T-helper 2 cell treated with Interferon-gamma antibody and Interleukin-4, amounts not matched to agents 5 μg/mL and 100 μg/mL, for 36 hours (primary cell): ENCODE measurements around the gene ZIC5.

Experiments
- DNase-seq: peaks from one replicate; pipeline ENCODE4 v3.0.0; 2021; ENCODE audit warnings: low spot score
- H3K27ac Mint-ChIP-seq: one replicate; pipeline ENCODE4 v1.8.0; 2021; ENCODE audit warnings: mild to moderate bottlenecking, mixed read lengths
- H3K27me3 Mint-ChIP-seq: one replicate; pipeline ENCODE4 v1.8.0; 2021; ENCODE audit warnings: low read depth, mixed read lengths
- H3K36me3 Mint-ChIP-seq: one replicate; pipeline ENCODE4 v1.8.0; 2021; ENCODE audit warnings: low read depth, mixed read lengths
- H3K4me1 Mint-ChIP-seq: one replicate; pipeline ENCODE4 v1.8.0; 2021; ENCODE audit warnings: low read depth, mixed read lengths
- H3K4me3 Mint-ChIP-seq: one replicate; pipeline ENCODE4 v1.8.0; 2022; ENCODE audit warnings: mild to moderate bottlenecking, moderate library complexity, mixed read lengths
- H3K9me3 Mint-ChIP-seq: one replicate; pipeline ENCODE4 v1.8.0; 2021; ENCODE audit warnings: mixed read lengths

Gene ZIC5

DNA sequence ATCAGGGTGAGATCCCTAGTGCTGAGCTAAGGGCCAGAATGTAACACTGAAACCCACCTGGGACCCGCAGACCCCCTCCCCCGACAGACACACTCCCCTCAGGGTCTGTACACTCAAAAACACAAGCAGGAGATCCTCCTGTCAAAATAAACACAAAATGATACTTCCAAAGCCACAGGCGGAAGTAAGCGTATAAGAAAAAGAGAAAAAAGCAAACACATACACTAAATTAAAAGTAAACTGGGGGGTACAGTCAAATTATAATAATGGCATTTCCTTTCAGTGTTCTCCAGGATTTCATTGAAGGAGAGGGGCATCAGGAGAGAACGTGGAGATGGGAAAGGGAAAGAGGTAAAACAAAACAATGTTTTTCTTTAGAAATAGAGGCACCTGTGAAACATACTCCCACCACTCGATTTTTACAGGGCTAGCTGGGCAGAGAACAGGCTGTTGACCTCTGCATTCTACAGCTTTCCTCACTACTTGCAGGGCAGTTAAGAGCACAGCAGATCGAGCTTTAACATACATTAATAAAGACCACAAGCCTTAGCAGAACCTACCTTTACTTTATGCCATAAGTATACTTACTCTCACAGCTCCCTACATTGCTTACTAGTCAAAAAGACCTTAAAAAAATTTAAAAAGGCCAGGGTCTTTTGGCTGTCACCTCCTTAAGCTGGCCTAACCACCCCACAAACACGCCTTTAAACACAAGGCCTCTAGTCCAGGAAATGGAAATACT, 5.3 kb downstream of the ZIC5 start:
- peaks cover 11% of the 10 kb centered on the region for H3K4me1 Mint-ChIP-seq
- peaks cover 61% of the 10 kb centered on the region for H3K27me3 Mint-ChIP-seq
- no peaks in the 10 kb centered on the region for H3K9me3 Mint-ChIP-seq
- no peak overlapping the region for H3K27ac Mint-ChIP-seq
- H3K36me3 Mint-ChIP-seq, result peaks cover 3% of the 10 kb centered on the region
- DNase-seq, result no peak
- no peak overlapping the region for H3K4me3 Mint-ChIP-seq

DNA sequence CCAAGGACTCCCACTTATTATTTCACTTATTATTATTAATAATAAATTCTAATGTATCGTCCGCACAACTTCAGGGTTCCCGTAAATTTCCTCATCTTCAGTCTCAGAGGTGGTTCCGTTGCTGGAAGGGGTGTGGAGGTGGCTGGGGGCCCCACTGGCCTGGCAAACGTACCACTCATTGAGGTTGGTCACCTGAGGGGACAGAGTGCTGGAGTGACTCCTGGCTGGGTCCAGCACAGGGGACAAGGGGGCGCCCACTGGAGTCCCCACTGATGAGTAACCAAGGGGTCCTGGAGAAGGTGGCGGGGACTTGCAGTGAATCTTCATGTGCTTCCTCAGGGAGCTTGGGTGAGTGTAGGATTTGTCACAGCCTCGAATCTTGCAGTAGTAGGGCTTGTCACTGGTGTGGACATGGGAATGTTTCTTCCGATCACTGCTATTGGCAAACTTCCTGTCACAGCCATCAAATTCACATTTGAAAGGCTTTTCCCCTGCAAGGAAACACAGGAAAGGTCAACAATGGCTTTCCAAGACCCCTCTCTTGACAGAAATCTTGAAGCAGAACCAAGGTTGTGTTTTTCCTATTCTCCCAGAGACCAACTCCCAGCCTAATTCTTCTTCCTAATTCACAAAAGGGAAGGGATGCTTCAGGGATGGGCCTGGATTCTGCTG, 6.1 kb downstream of the ZIC5 start:
- Mint-ChIP-seq H3K27me3 (peaks cover 68% of the 10 kb centered on the region), H3K27ac (no peak overlapping the region), H3K4me1 (peaks cover 11% of the 10 kb centered on the region), H3K4me3 (no peak overlapping the region), H3K9me3 (no peaks in the 10 kb centered on the region), H3K36me3 (peaks cover 3% of the 10 kb centered on the region)
- DNase-seq, result no peak

GRCh38 chr13:99963816-99964339, 7.7 kb downstream of the ZIC5 start:
- Mint-ChIP-seq H3K4me3 (no peak overlapping the region), H3K9me3 (no peaks in the 10 kb centered on the region), H3K27me3 (peaks cover 68% of the 10 kb centered on the region), H3K36me3 (peaks cover 1% of the 10 kb centered on the region), H3K4me1 (peaks cover 6% of the 10 kb centered on the region), H3K27ac (no peak overlapping the region)
- DNase-seq, result no peak

DNA sequence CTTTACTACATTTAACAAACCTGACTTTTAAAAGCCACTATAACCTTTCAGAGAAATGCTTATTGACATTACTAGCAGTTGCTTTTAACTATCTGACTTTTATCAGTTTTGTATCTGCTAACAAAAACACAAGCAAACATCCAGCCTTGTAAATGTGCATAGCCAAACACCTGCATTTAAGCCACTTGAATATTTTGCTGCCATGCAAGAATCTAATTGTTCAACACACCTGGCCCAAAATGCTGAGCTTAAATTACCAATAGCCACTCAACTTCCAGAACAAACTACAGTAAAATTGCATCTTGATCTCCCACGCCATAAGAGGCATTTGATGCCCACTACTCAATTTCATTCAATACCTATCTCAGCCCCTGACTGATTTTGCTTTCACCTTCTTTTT, 9.3 kb downstream of the ZIC5 start:
- DNase-seq, result no peak
- Mint-ChIP-seq H3K27me3 (peaks cover 76% of the 10 kb centered on the region), H3K4me3 (no peak overlapping the region), H3K27ac (no peak overlapping the region), H3K9me3 (no peaks in the 10 kb centered on the region), H3K4me1 (no peaks in the 10 kb centered on the region), H3K36me3 (no peaks in the 10 kb centered on the region)

- H3K27me3 Mint-ChIP-seq, result peaks cover 75% of the 10 kb centered on the region
- DNase-seq, result no peak
- no peaks in the 10 kb centered on the region for H3K4me1 Mint-ChIP-seq
- no peaks in the 10 kb centered on the region for H3K9me3 Mint-ChIP-seq
- H3K27ac Mint-ChIP-seq, result no peak overlapping the region
- no peaks in the 10 kb centered on the region for H3K36me3 Mint-ChIP-seq
- no peak overlapping the region for H3K4me3 Mint-ChIP-seq
These were observed 9.9 kb downstream of the ZIC5 start for GRCh38 chr13:99961636-99962035.

DNA sequence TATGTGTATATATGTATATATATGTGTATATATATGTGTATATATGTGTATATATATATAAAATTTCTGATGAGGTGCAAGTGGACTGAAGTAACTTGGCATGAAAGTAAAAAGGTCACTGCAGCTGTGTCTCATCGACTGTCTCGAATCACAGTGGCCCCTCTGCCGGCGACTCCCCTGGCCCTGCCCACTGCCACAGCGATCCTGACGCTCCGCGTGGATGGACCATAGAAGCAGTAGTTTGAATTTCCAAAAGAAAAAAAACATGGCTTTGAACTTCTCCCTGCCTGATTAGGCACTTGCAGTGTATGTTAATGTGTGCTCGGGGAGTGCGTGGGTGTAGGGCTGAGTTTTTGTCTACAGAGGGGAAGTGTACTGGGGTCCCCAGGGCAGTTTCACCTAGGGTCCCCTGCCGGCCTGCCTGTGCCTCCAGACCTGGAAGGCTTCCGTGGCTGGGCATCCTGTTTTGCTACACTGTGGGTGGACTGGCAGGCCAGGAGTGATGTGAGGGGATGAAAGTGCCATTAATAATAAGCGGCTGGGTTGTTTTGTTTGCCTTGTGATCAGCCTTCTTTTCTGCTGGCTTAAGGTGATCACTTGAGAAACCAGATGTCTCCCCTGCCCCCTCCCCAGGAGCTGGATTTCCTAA, 10.8 kb downstream of the ZIC5 start:
- Mint-ChIP-seq H3K27ac (no peak overlapping the region), H3K4me1 (no peaks in the 10 kb centered on the region), H3K9me3 (no peaks in the 10 kb centered on the region), H3K27me3 (peaks cover 75% of the 10 kb centered on the region), H3K36me3 (no peaks in the 10 kb centered on the region), H3K4me3 (no peak overlapping the region)
- no peak for DNase-seq

GRCh38 chr13:99959540-99960230, 11.9 kb downstream of the ZIC5 start:
- Mint-ChIP-seq H3K27ac (no peak overlapping the region), H3K9me3 (no peaks in the 10 kb centered on the region), H3K27me3 (peaks cover 80% of the 10 kb centered on the region), H3K4me1 (no peaks in the 10 kb centered on the region), H3K36me3 (no peaks in the 10 kb centered on the region), H3K4me3 (peak overlapping the region; percentile 26)
- DNase-seq, result no peak

DNA sequence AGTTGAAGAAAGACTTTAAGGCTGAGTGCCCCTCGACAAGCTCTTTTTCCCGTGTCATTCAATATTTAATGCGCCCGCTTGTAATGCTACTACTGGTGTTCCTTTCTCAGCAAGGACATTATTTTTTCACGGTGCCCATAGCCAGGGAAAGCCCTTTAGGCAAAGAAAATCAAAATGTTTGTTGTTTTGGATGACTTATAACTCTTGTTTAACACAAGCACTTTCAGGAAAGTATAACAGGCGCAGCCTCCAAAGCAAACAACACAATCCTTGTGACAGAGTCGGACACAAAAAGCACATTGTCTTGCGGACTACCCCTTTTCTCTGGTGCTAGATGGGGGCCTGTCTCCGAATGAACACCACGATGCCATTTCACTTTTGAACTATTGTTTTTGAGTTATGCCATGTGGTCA, 12.4 kb downstream of the ZIC5 start:
- Mint-ChIP-seq H3K9me3 (no peaks in the 10 kb centered on the region), H3K27me3 (peaks cover 84% of the 10 kb centered on the region), H3K27ac (no peak overlapping the region), H3K4me3 (no peak overlapping the region), H3K36me3 (no peaks in the 10 kb centered on the region), H3K4me1 (no peaks in the 10 kb centered on the region)
- no peak for DNase-seq

DNA sequence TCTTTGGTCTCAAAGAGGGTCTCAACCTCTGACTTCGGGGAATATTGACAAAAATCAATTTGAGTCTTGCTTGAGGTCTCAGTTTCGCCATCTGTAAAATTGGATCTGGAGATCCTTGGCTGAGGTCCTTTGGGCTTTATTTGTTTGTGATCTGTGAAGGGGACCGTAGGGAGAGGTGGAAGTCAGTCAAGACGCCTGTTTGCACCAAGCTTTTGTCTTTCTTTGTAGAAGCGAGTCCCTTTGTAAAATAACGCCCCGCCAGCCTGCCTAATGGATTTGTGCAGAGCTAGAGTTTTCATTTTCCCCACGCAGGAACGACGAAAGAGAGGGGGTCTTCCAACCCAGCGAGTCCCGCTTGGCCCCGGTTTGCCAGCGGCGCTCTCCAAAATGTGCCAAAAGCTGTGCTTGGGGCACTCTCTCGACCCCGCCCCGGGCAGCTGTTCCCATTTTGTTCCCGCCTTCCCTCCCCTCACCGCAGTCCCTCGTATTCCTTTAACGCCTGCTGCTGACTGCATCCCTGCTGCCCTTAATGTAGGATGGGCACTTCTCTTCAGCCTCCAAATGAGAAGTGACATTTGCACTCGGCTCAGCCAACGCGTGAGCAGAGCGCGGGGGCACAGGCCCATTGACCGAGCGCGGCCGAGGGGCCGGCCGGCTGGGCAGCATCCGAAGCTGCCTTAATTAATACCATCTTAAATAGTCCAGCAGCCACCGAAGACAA, 13.0 kb downstream of the ZIC5 start:
- Mint-ChIP-seq H3K4me3 (no peak overlapping the region), H3K27me3 (peaks cover 85% of the 10 kb centered on the region)

GRCh38 chr13:99956473-99957349, 14.9 kb downstream of the ZIC5 start:
- no peak overlapping the region for H3K27ac Mint-ChIP-seq
- H3K27me3 Mint-ChIP-seq, result peaks cover 88% of the 10 kb centered on the region
- no peak for DNase-seq
- H3K4me3 Mint-ChIP-seq, result no peak overlapping the region
- no peaks in the 10 kb centered on the region for H3K9me3 Mint-ChIP-seq
- H3K36me3 Mint-ChIP-seq, result no peaks in the 10 kb centered on the region
- H3K4me1 Mint-ChIP-seq, result no peaks in the 10 kb centered on the region

More for the DNA sequence above, 13.0 kb downstream of the ZIC5 start:
- no peaks in the 10 kb centered on the region for H3K4me1 Mint-ChIP-seq
- H3K9me3 Mint-ChIP-seq, result no peaks in the 10 kb centered on the region
- no peaks in the 10 kb centered on the region for H3K36me3 Mint-ChIP-seq
- H3K27ac Mint-ChIP-seq, result no peak overlapping the region
- DNase-seq, result no peak

DNA sequence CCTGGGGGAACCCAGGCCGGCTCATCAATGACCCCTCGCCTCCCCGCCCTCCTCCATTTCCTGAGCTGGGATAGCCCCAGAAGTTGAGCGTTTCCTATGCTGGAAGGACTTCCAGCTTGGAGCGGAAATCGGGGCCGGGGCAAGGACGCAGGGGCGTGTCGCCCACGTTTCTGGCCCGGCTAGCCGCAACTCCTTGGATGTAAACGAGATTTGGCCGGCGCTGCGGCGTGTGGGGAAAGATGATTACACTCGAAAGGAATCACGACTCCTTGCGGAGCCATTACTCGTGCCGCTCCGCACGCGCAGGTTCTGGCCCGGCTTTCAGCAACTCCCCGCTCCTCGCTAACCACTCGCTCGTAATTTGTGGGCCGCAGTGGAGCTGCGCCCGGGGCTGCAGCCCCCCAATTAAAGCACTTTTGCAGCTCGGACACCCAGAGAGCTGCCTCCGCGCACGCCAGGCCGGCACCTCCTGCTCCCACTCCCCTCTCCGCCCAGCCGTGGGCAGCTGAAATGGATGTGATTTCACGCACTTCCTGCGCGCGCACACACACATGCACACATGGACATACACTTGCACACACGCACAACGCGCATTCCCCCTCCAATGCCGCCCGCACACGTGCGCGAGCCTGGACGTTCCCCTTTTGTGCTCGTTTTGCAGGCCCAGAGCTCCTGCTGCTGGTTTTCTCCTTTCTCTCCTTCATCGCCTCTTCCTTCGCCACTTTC, 15.7 kb downstream of the ZIC5 start:
- no peak overlapping the region for H3K27ac Mint-ChIP-seq
- no peak for DNase-seq
- H3K36me3 Mint-ChIP-seq, result no peaks in the 10 kb centered on the region
- H3K9me3 Mint-ChIP-seq, result no peaks in the 10 kb centered on the region
- H3K4me3 Mint-ChIP-seq, result no peak overlapping the region
- peaks cover 87% of the 10 kb centered on the region for H3K27me3 Mint-ChIP-seq
- H3K4me1 Mint-ChIP-seq, result no peaks in the 10 kb centered on the region

- Mint-ChIP-seq H3K4me1 (no peaks in the 10 kb centered on the region), H3K27ac (no peak overlapping the region), H3K9me3 (no peaks in the 10 kb centered on the region), H3K36me3 (no peaks in the 10 kb centered on the region), H3K27me3 (peaks cover 89% of the 10 kb centered on the region), H3K4me3 (no peak overlapping the region)
- DNase-seq, result no peak
These were observed 16.3 kb downstream of the ZIC5 start for GRCh38 chr13:99955107-99955746.
